Measurements from ENCODE around the gene TSPAN9.

TSPAN9 gene

GRCh38 chr12:3326156-3326849 lies 249.1 kb downstream of the TSPAN9 start:
- DNase-seq, result no peak

GRCh38 chr12:3326850-3327780 lies 249.9 kb downstream of the TSPAN9 start:
- DNase-seq, result no peak

GRCh38 chr12:3328081-3328480 lies 250.9 kb downstream of the TSPAN9 start:
- DNase-seq, result no peak

GRCh38 chr12:3328571-3328970 lies 251.4 kb downstream of the TSPAN9 start:
- no peak for DNase-seq

- no peak for DNase-seq
These were observed 252.2 kb downstream of the TSPAN9 start for GRCh38 chr12:3329361-3329760.

GRCh38 chr12:3330976-3331510 lies 253.9 kb downstream of the TSPAN9 start:
- DNase-seq, result no peak

- no peak for DNase-seq
These were observed 255.0 kb downstream of the TSPAN9 start for GRCh38 chr12:3332188-3332587.

- peak; percentile 68 for DNase-seq
These were observed 256.4 kb downstream of the TSPAN9 start for GRCh38 chr12:3333583-3333982.

- DNase-seq, result no peak
These were observed 256.8 kb downstream of the TSPAN9 start for GRCh38 chr12:3333991-3334391.

- no peak for DNase-seq
These were observed 257.9 kb downstream of the TSPAN9 start for GRCh38 chr12:3335078-3335487.
